ENCODE results near the gene SDR9C7.
"Not testable (repeated sequence)": the region's sequence is repeated elsewhere in the genome, so short reads cannot be mapped to it uniquely, and the experiment has no call there.

SDR9C7 gene

GRCh38 chr12:56933826-56934625 is at the start of gene SDR9C7:
TSS of gene SDR9C7 (minus strand) at chr12:56934408. CDS start at chr12:56934261, 147 bp downstream.
- H3K4me3 ChIP-seq (ENCODE audit: low read depth, low read length), result no peak within 1 kb of the TSS
- TF ChIP-seq CTCF (IDR thresholded peaks at IDR 0.05; ENCODE audit: low read depth, low read length) (no peak), MAX (IDR thresholded peaks at IDR 0.05; ENCODE audit: low read depth, low read length) (no peak), MYC (IDR thresholded peaks at IDR 0.05; ENCODE audit: low read depth, low read length) (no peak), POLR2A (IDR thresholded peaks at IDR 0.05; ENCODE audit: extremely low read depth, insufficient read length) (no peak)
- DNase-seq (ENCODE audit: low read depth), result no peak

- DNase-seq (ENCODE audit: low read depth), result no peak
- TF ChIP-seq MYC (IDR thresholded peaks at IDR 0.05; ENCODE audit: low read depth, low read length) (no peak), CTCF (IDR thresholded peaks at IDR 0.05; ENCODE audit: low read depth, low read length) (no peak), POLR2A (IDR thresholded peaks at IDR 0.05; ENCODE audit: extremely low read depth, insufficient read length) (no peak), MAX (IDR thresholded peaks at IDR 0.05; ENCODE audit: low read depth, low read length) (no peak)
- no peak overlapping the region for H3K4me3 ChIP-seq (ENCODE audit: low read depth, low read length)
These were observed 49.2 kb upstream of the SDR9C7 start for GRCh38 chr12:56983386-56983785.

- DNase-seq (ENCODE audit: low read depth); H3K4me3 ChIP-seq (ENCODE audit: low read depth, low read length): not testable (repeated sequence)
These were observed 48.5 kb upstream of the SDR9C7 start for GRCh38 chr12:56982578-56983236.

- H3K4me3 ChIP-seq (ENCODE audit: low read depth, low read length), result no peak overlapping the region
- no peak for DNase-seq (ENCODE audit: low read depth)
- TF ChIP-seq MYC (IDR thresholded peaks at IDR 0.05; ENCODE audit: low read depth, low read length), result no peak
- no peak for TF ChIP-seq MAX (IDR thresholded peaks at IDR 0.05; ENCODE audit: low read depth, low read length)
- TF ChIP-seq POLR2A (IDR thresholded peaks at IDR 0.05; ENCODE audit: extremely low read depth, insufficient read length), result no peak
- no peak for TF ChIP-seq CTCF (IDR thresholded peaks at IDR 0.05; ENCODE audit: low read depth, low read length)
These were observed 46.8 kb upstream of the SDR9C7 start for GRCh38 chr12:56980941-56981530.

- H3K4me3 ChIP-seq (ENCODE audit: low read depth, low read length), result no peak overlapping the region
- DNase-seq (ENCODE audit: low read depth), result no peak
- TF ChIP-seq CTCF (IDR thresholded peaks at IDR 0.05; ENCODE audit: low read depth, low read length), result no peak
- TF ChIP-seq MAX (IDR thresholded peaks at IDR 0.05; ENCODE audit: low read depth, low read length), result no peak
- TF ChIP-seq MYC (IDR thresholded peaks at IDR 0.05; ENCODE audit: low read depth, low read length), result no peak
- TF ChIP-seq POLR2A (IDR thresholded peaks at IDR 0.05; ENCODE audit: extremely low read depth, insufficient read length), result no peak
These were observed 46.1 kb upstream of the SDR9C7 start for GRCh38 chr12:56980268-56980667.

GRCh38 chr12:56979628-56980027 is 45.4 kb upstream of the SDR9C7 start:
- H3K4me3 ChIP-seq (ENCODE audit: low read depth, low read length), result no peak overlapping the region
- no peak for DNase-seq (ENCODE audit: low read depth)
- TF ChIP-seq CTCF (IDR thresholded peaks at IDR 0.05; ENCODE audit: low read depth, low read length) (no peak), MYC (IDR thresholded peaks at IDR 0.05; ENCODE audit: low read depth, low read length) (no peak), MAX (IDR thresholded peaks at IDR 0.05; ENCODE audit: low read depth, low read length) (no peak), POLR2A (IDR thresholded peaks at IDR 0.05; ENCODE audit: extremely low read depth, insufficient read length) (no peak)
